IMR-90 (cell line): ENCODE data around the gene UBE2N. TPM values are rescaled to one million over a fixed set of nuclear protein-coding genes. Genes with fewer than 3 reads are reported as not detected.
A peak's percentile ranks its signal among the peaks of the same experiment; 100 is the strongest.

Source experiments
- ATAC-seq: fragments of 200-7000 bp; cut with Tn5 transposase; 2 replicates; pipeline ENCODE4 v1.9.1; 2020; ENCODE audit warnings: low read depth, mild to moderate bottlenecking, moderate library complexity
- BruUV-seq: library from RNA; stranded (reverse); fragments of 400-500 nt; replicated peaks from 2 replicates; lab custom pipeline; 2021; lab: Mats Ljungman, UMichigan
- CTCF ChIA-PET: fragments of 300-600 bp; formaldehyde crosslinking; extraction: SDS; loops from one replicate; lab custom pipeline; 2021; ENCODE audit warnings: antibody characterized with exemption; lab: Yijun Ruan, JAX
- POLR2A ChIA-PET: fragments of 300-600 bp; sonication (Branson Sonifier 250); formaldehyde crosslinking; loops from one replicate; lab custom pipeline; 2022; ENCODE audit warnings: antibody characterized with exemption; ENCODE audit not compliant: unreplicated experiment; lab: Charles Lee
- DNase-seq: peaks from one replicate; pipeline ENCODE4 v3.0.0; 2013
- H2AFZ ChIP-seq: replicated peaks from 2 replicates; pipeline ENCODE3; 2013; ENCODE audit warnings: low read length, mild to moderate bottlenecking; ENCODE audit not compliant: poor library complexity
- H2AK5ac ChIP-seq: 2 replicates; pipeline ENCODE4 v1.6.1; 2013; ENCODE audit warnings: low read depth, low read length, inconsistent platforms
- H2AK9ac ChIP-seq: replicated peaks from 2 replicates; pipeline ENCODE3; 2013; ENCODE audit warnings: mild to moderate bottlenecking, low read depth, low read length, moderate library complexity; ENCODE audit not compliant: poor library complexity
- H2BK120ac ChIP-seq: 2 replicates; pipeline ENCODE4 v1.6.1; 2013; ENCODE audit warnings: low read depth, low read length, inconsistent platforms
- H2BK15ac ChIP-seq: 3 replicates; pipeline ENCODE4 v1.6.1; 2013; ENCODE audit warnings: low read depth, low read length, inconsistent platforms
- H2BK20ac ChIP-seq: 2 replicates; pipeline ENCODE4 v1.6.1; 2013; ENCODE audit warnings: low read depth, mild to moderate bottlenecking, inconsistent platforms, low read length, moderate library complexity
- H2BK5ac ChIP-seq: 2 replicates; pipeline ENCODE4 v1.6.1; 2013; ENCODE audit warnings: mild to moderate bottlenecking, low read depth, low read length, inconsistent platforms; ENCODE audit not compliant: poor library complexity, severe bottlenecking
- H3K14ac ChIP-seq: replicated peaks from 2 replicates; pipeline ENCODE4 v1.6.1; 2013; ENCODE audit warnings: low read depth, low read length, inconsistent platforms
- H3K18ac ChIP-seq: 2 replicates; pipeline ENCODE4 v1.6.1; 2013; ENCODE audit warnings: low read depth, low read length, control low read depth
- H3K23ac ChIP-seq: 2 replicates; pipeline ENCODE4 v1.6.1; 2013; ENCODE audit warnings: low read depth, low read length, inconsistent platforms
- H3K27ac ChIP-seq: 2 replicates; pipeline ENCODE4 v1.5.1; 2013; ENCODE audit warnings: mild to moderate bottlenecking, control low read depth, low read length; ENCODE audit not compliant: insufficient read depth
- H3K27me3 ChIP-seq: 2 replicates; pipeline ENCODE4 v1.6.1; 2013; ENCODE audit warnings: low read length; ENCODE audit not compliant: control insufficient read depth, insufficient read depth
- H3K36me3 ChIP-seq: 2 replicates; pipeline ENCODE4 v1.6.1; 2013; ENCODE audit warnings: low read length, mixed read lengths; ENCODE audit not compliant: control insufficient read depth, insufficient read depth
- H3K4ac ChIP-seq: 2 replicates; pipeline ENCODE4 v1.6.1; 2013; ENCODE audit warnings: low read depth, low read length, inconsistent platforms
- H3K4me1 ChIP-seq: 2 replicates; pipeline ENCODE4 v1.6.1; 2013; ENCODE audit warnings: low read length, mixed read lengths; ENCODE audit not compliant: control insufficient read depth, insufficient read depth
- H3K4me2 ChIP-seq: 2 replicates; pipeline ENCODE4 v1.6.1; 2013; ENCODE audit warnings: low read depth, mild to moderate bottlenecking, control low read depth, low read length, moderate library complexity
- H3K4me3 ChIP-seq: 2 replicates; pipeline ENCODE4 v1.5.1; 2013; ENCODE audit warnings: low read depth, mild to moderate bottlenecking, control low read depth, low read length, moderate library complexity; ENCODE audit not compliant: insufficient read depth
- H3K56ac ChIP-seq: 2 replicates; pipeline ENCODE4 v1.6.1; 2013; ENCODE audit warnings: low read length, inconsistent platforms; ENCODE audit not compliant: insufficient read depth; ENCODE audit errors: extremely low read depth
- H3K79me1 ChIP-seq, 2 experiments: 2 replicates each; pipeline ENCODE4 v1.6.1; 2013; ENCODE audit warnings: low read length in 2 of 2, inconsistent platforms in 1 of 2, low read depth in 1 of 2
- H3K9ac ChIP-seq: 2 replicates; pipeline ENCODE4 v1.6.1; 2013; ENCODE audit warnings: low read depth, low read length, control low read depth
- H3K9me1 ChIP-seq: 2 replicates; pipeline ENCODE4 v1.6.1; 2013; ENCODE audit warnings: low read length, inconsistent platforms; ENCODE audit not compliant: insufficient read depth
- H3K9me3 ChIP-seq: 2 replicates; pipeline ENCODE4 v1.6.1; 2013; ENCODE audit warnings: low read length; ENCODE audit not compliant: control insufficient read depth, insufficient read depth
- H4K20me1 ChIP-seq: 2 replicates; pipeline ENCODE4 v1.6.1; 2013; ENCODE audit warnings: low read length, inconsistent platforms; ENCODE audit not compliant: insufficient read depth
- H4K5ac ChIP-seq: 2 replicates; pipeline ENCODE4 v1.6.1; 2013; ENCODE audit warnings: mild to moderate bottlenecking, low read depth, low read length, control low read depth
- H4K8ac ChIP-seq, 2 experiments: 2 replicates each; pipeline ENCODE4 v1.6.1; 2013; ENCODE audit warnings: low read depth in 2 of 2, low read length in 2 of 2, control low read depth in 1 of 2, inconsistent platforms in 1 of 2
- H4K91ac ChIP-seq: 2 replicates; pipeline ENCODE4 v1.6.1; 2013; ENCODE audit warnings: low read depth, low read length, inconsistent platforms; ENCODE audit not compliant: insufficient read depth
- NFE2L2 ChIP-seq: fragments of 150-350 bp; IDR thresholded peaks from 2 replicates; pipeline ENCODE4 v1.6.1; 2016; ENCODE audit warnings: low read depth, mild to moderate bottlenecking, low read length
- RAD21 ChIP-seq: IDR thresholded peaks from 2 replicates; pipeline ENCODE4 v1.6.1; 2012; ENCODE audit warnings: low read length, improper control_type of control experiment
- RFX5 ChIP-seq: IDR thresholded peaks from 2 replicates; pipeline ENCODE4 v1.8.0; 2012; ENCODE audit warnings: low read depth, mild to moderate bottlenecking, low read length, moderate library complexity
- WGBS, 2 experiments: methylation state at CpG; one replicate each; pipeline versions ENCODE4 v1.1.5 to v1.1.7; 2013; ENCODE audit warnings: missing lambda C conversion rate in 2 of 2; ENCODE audit not compliant: insufficient read length in 1 of 2; ENCODE audit errors: extremely low coverage in 2 of 2; 5-methylcytosine and 5-hydroxymethylcytosine counted together
- dilution Hi-C: fragments of 300-500 bp; cut with HindIII; formaldehyde crosslinking; loops from one replicate; pipeline ENCODE4 v1.14.3; 2018; ENCODE audit warnings: low sequenced_read_pairs; ENCODE audit not compliant: unreplicated experiment
- in situ Hi-C: fragments of 300-500 bp; cut with MboI; formaldehyde crosslinking; loops from 3 replicates; pipeline ENCODE4 v1.14.3; 2019; ENCODE audit warnings: low sequenced_read_pairs, inconsistent platforms, mixed read lengths
- intact Hi-C: fragments of 100-400 bp; cut with micrococcal nuclease; formaldehyde crosslinking; loops from 2 replicates; pipeline ENCODE4 v1.10.0; 2022
- polyA plus RNA-seq, 3 experiments: library from polyadenylated mRNA; depleted of rRNA; stranded (reverse); fragments of >200 nt; gene quantifications; 2 replicates each; pipeline ENCODE4 v1.2.3, GENCODE V29; 2012; ENCODE audit warnings: low replicate concordance in 1 of 3
- total RNA-seq: library from RNA; depleted of rRNA; stranded (reverse); fragments of >200 nt; gene quantifications from 2 replicates; pipeline ENCODE4 v1.2.3, GENCODE V29; 2012
- TF ChIP-seq, protein P1 (sequence below): fragments of 150-350 bp; IDR thresholded peaks from 2 replicates; pipeline ENCODE4 v1.6.1; 2016; ENCODE audit warnings: low read depth, mild to moderate bottlenecking, low read length, moderate library complexity, borderline replicate concordance

UBE2N gene
- total and polyA plus RNA-seq, 2 of the 4 experiments (the other 2 are of a cell fraction): 64.5 to 103 TPM

DNA sequence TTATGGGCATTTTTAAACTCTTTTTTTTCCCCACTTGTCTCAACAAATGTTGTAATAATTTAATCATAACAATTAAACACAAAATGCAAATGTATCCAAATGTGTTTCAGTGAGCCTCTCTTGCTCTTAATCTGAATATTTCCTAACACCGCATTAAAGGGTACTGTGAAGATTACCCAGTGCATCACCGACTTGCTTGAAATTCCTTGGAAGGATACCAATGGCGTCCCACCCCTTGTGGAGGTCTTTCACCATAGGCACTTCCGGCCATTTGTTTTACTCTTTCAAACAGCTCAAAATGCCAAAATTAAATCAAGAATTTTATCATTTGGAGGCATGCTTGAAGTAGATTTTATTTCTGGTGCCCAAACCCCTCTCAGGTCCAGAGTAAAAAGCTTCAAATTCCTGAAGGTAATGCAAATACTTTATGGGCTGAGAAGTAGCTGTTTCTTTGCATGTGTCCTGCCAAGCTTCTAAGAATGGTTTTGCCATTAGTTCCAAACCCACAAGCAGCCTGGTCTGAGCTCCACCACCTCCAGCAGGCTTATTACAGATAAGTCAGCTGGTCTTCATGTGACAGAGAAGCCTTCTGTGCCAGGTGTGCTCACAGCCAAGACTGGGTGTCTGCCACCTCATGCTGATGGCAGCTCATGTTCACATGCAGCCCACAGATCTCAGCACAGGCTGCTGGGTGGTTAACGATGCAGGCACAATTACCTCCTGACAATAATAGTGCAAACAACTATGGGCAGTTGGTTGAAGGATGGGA lies 80.4 kb downstream of the UBE2N start:
- no peak overlapping the region for H3K23ac ChIP-seq
- H3K79me1 ChIP-seq: no peaks in the 10 kb centered on the region
- intact Hi-C loops: no loop called here
- H3K4me2 ChIP-seq: no peak overlapping the region
- H3K4me1 ChIP-seq: no peaks in the 10 kb centered on the region; the same call in 1 of the 2 replicates
- H3K36me3 ChIP-seq: no peaks in the 10 kb centered on the region
- H4K20me1 ChIP-seq: no peaks in the 10 kb centered on the region
- no peaks in the 10 kb centered on the region for H3K9me3 ChIP-seq
- ChIA-PET CTCF (no interaction called here), POLR2A (no interaction called here)
- in situ Hi-C loops: no loop called here
- H3K9me1 ChIP-seq: no peaks in the 10 kb centered on the region
- TF ChIP-seq, protein P1, sequence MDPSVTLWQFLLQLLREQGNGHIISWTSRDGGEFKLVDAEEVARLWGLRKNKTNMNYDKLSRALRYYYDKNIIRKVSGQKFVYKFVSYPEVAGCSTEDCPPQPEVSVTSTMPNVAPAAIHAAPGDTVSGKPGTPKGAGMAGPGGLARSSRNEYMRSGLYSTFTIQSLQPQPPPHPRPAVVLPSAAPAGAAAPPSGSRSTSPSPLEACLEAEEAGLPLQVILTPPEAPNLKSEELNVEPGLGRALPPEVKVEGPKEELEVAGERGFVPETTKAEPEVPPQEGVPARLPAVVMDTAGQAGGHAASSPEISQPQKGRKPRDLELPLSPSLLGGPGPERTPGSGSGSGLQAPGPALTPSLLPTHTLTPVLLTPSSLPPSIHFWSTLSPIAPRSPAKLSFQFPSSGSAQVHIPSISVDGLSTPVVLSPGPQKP: no peak
- TF ChIP-seq NFE2L2: no peak
- TF ChIP-seq RFX5: no peak
- TF ChIP-seq RAD21: no peak
- no peak overlapping the region for H2AK9ac ChIP-seq
- no peak overlapping the region for H3K27ac ChIP-seq
- BruUV-seq: no TSS peak
- dilution Hi-C loops: no loop called here
- no peak overlapping the region for H3K4me3 ChIP-seq
- no peak overlapping the region for H3K18ac ChIP-seq
- no peak overlapping the region for H2BK120ac ChIP-seq
- no peak overlapping the region for H2BK20ac ChIP-seq
- H4K91ac ChIP-seq: no peak overlapping the region
- no peak overlapping the region for H2AK5ac ChIP-seq
- H3K56ac ChIP-seq: no peak overlapping the region
- DNase-seq (peak; percentile 39), ATAC-seq (no peak)
- H3K27me3 ChIP-seq: no peaks in the 10 kb centered on the region
- H2BK15ac ChIP-seq: no peak overlapping the region
- no peak overlapping the region for H3K4ac ChIP-seq
- WGBS, 2 experiments: no CpG with 5 or more reads among the region's 5 CpGs
- H3K14ac ChIP-seq: no peak overlapping the region
- no peak overlapping the region for H3K9ac ChIP-seq
- H2BK5ac ChIP-seq: no peak overlapping the region
- H4K5ac ChIP-seq: no peak overlapping the region
- H4K8ac ChIP-seq: no peak overlapping the region
- H2AFZ ChIP-seq: no peak overlapping the region
